K562 (cell line): Measurements from ENCODE around the gene WNT2. TPM values are rescaled to one million over a fixed set of nuclear protein-coding genes. Genes with fewer than 3 reads are reported as not detected.

ENCODE experiments used
- BCL6 ChIP-seq: fragments of 250-450 bp; sonication (Bioruptor Pico); IDR thresholded peaks from 2 replicates; pipeline ENCODE4 v1.4.0; 2020
- FOXJ2 ChIP-seq: fragments of 200-800 bp; sonication (Bioruptor generic); IDR thresholded peaks from 2 replicates; pipeline ENCODE4 v1.6.1; 2016; ENCODE audit warnings: missing genetic modification characterization, missing compliant biosample characterization
- FOXJ3 ChIP-seq: sonication (generic); formaldehyde crosslinking; IDR thresholded peaks from 2 replicates; pipeline ENCODE4 v1.4.0; 2020; ENCODE audit warnings: mild to moderate bottlenecking, missing genetic modification reagents
- KDM5B ChIP-seq: fragments of 200-600 bp; sonication (generic); IDR thresholded peaks from 2 replicates; pipeline ENCODE4 v1.6.1; 2012; ENCODE audit warnings: low read depth, mild to moderate bottlenecking, moderate library complexity, low read length, control low read depth, inconsistent platforms; ENCODE audit not compliant: insufficient replicate concordance
- MAFG ChIP-seq: fragments of 450-650 bp; conservative IDR thresholded peaks from 2 replicates; pipeline ENCODE4 v1.6.1; 2016; ENCODE audit warnings: missing genetic modification characterization, missing compliant biosample characterization
- RFX5 ChIP-seq: IDR thresholded peaks from 2 replicates; pipeline ENCODE4 v1.6.1; 2011; ENCODE audit warnings: low read depth, mild to moderate bottlenecking, improper control_type of control experiment, low read length
- SAFB ChIP-seq: fragments of 200-400 bp; formaldehyde crosslinking; IDR thresholded peaks from 2 replicates; pipeline ENCODE4 v1.6.1; 2017; ENCODE audit warnings: low read depth, low read length, borderline replicate concordance
- STAG1 ChIP-seq: sonication (generic); formaldehyde crosslinking; IDR thresholded peaks from 2 replicates; pipeline ENCODE4 v1.5.0; 2020; ENCODE audit warnings: missing genetic modification reagents, borderline replicate concordance
- TARDBP ChIP-seq: fragments of 450-650 bp; IDR thresholded peaks from 2 replicates; pipeline ENCODE4 v1.6.1; 2016
- ZBTB7A ChIP-seq: IDR thresholded peaks from 2 replicates; pipeline ENCODE4 v1.6.1; 2011; ENCODE audit warnings: low read depth, mild to moderate bottlenecking, low read length, moderate library complexity, borderline replicate concordance; ENCODE audit not compliant: control insufficient read depth
- ZNF444 ChIP-seq: fragments of 250-450 bp; sonication (Bioruptor Pico); IDR thresholded peaks from 2 replicates; pipeline ENCODE4 v1.4.0; 2020; ENCODE audit warnings: mild to moderate bottlenecking, moderate library complexity
- ZNF57 ChIP-seq: fragments of 450-650 bp; formaldehyde crosslinking; IDR thresholded peaks from 2 replicates; pipeline ENCODE4 v1.4.0; 2020; ENCODE audit warnings: mild to moderate bottlenecking, moderate library complexity
- ZNF695 ChIP-seq: fragments of 450-650 bp; formaldehyde crosslinking; IDR thresholded peaks from 2 replicates; pipeline ENCODE4 v1.4.0; 2020; ENCODE audit warnings: mild to moderate bottlenecking, moderate library complexity
- polyA plus RNA-seq, 8 experiments: library from polyadenylated mRNA; depleted of rRNA in 4 of 8; stranded (reverse) in 5 of 8; unstranded in 3 of 8; fragments of >200 nt; fragmentation: Nextera tagmentation in 2 of 8; fragmentation: Illumina TruSeq in 1 of 8; extraction: Ambion mirVana in 2 of 8; extraction: Trizol in 1 of 8; gene quantifications; 2 replicates each; pipeline versions ENCODE4 v1.2.1 to v1.2.3, GENCODE V29; 2011 to 2014; ENCODE audit warnings: inconsistent platforms in 1 of 8, missing spikeins in 1 of 8
- total RNA-seq, 7 experiments: library from RNA; depleted of rRNA in 6 of 7; stranded (reverse); fragments of >200 nt in 6 of 7; fragmentation: Illumina TruSeq in 2 of 7; extraction: Trizol in 2 of 7; gene quantifications; 2 replicates each; pipeline versions ENCODE4 v1.2.1 to v1.2.3, GENCODE V29; 2011 to 2021; ENCODE audit warnings: low replicate concordance in 1 of 7
- TF ChIP-seq, protein P1 (sequence below): fragments of 450-650 bp; IDR thresholded peaks from 2 replicates; pipeline ENCODE4 v1.6.1; 2017; ENCODE audit warnings: antibody characterized with exemption
- TF ChIP-seq, protein P2 (sequence below): fragments of 450-650 bp; IDR thresholded peaks from 2 replicates; pipeline ENCODE4 v1.6.1; 2016
- TF ChIP-seq, protein P3 (sequence below): sonication (generic); formaldehyde crosslinking; IDR thresholded peaks from 2 replicates; pipeline ENCODE4 v1.8.1; 2023; ENCODE audit warnings: mild to moderate bottlenecking, missing genetic modification reagents
- TF ChIP-seq, protein P4 (sequence below): fragments of 450-650 bp; formaldehyde crosslinking; IDR thresholded peaks from 2 replicates; pipeline ENCODE4 v1.4.0; 2020; ENCODE audit warnings: mild to moderate bottlenecking, moderate library complexity

WNT2 gene
- total and polyA plus RNA-seq, 9 of the 15 experiments (the other 6 are each of a cell fraction or from before 2014, with no cell fraction given): 0.04 TPM; not detected in 8

DNA sequence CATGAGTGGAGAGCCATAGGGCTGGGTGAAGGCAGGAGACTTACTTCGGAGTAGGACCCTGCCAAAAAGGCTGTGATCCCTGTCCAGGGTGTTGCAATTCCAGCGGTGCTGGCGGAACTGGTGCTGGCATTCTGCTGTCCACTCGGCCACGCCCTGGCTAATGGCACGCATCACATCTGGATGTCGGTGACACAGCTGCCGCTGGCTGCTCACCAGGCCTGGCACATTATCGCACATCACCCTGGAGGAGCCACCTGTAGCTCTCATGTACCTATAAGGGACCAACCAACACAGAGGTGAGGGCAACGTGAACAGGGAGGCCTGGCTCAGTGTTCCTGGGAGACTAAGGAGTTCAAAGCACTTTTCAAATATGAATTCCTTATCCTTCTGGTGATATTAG, 2.3 kb downstream of the WNT2 start (continued):
- TF ChIP-seq, protein P1, sequence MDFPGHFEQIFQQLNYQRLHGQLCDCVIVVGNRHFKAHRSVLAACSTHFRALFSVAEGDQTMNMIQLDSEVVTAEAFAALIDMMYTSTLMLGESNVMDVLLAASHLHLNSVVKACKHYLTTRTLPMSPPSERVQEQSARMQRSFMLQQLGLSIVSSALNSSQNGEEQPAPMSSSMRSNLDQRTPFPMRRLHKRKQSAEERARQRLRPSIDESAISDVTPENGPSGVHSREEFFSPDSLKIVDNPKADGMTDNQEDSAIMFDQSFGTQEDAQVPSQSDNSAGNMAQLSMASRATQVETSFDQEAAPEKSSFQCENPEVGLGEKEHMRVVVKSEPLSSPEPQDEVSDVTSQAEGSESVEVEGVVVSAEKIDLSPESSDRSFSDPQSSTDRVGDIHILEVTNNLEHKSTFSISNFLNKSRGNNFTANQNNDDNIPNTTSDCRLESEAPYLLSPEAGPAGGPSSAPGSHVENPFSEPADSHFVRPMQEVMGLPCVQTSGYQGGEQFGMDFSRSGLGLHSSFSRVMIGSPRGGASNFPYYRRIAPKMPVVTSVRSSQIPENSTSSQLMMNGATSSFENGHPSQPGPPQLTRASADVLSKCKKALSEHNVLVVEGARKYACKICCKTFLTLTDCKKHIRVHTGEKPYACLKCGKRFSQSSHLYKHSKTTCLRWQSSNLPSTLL: no peak
- TF ChIP-seq ZNF444 (no peak), FOXJ3 (CRISPR knock-in tag) (no peak), STAG1 (CRISPR knock-in tag) (no peak), ZNF695 (CRISPR knock-in tag) (no peak), FOXJ2 (tag) (no peak), RFX5 (no peak), ZNF57 (no peak), MAFG (tag) (no peak), ZBTB7A (no peak), SAFB (no peak), KDM5B (no peak), BCL6 (CRISPR knock-in tag) (no peak), TARDBP (no peak)
- TF ChIP-seq, protein P2, sequence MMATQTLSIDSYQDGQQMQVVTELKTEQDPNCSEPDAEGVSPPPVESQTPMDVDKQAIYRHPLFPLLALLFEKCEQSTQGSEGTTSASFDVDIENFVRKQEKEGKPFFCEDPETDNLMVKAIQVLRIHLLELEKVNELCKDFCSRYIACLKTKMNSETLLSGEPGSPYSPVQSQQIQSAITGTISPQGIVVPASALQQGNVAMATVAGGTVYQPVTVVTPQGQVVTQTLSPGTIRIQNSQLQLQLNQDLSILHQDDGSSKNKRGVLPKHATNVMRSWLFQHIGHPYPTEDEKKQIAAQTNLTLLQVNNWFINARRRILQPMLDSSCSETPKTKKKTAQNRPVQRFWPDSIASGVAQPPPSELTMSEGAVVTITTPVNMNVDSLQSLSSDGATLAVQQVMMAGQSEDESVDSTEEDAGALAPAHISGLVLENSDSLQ: no peak
- TF ChIP-seq, protein P3, sequence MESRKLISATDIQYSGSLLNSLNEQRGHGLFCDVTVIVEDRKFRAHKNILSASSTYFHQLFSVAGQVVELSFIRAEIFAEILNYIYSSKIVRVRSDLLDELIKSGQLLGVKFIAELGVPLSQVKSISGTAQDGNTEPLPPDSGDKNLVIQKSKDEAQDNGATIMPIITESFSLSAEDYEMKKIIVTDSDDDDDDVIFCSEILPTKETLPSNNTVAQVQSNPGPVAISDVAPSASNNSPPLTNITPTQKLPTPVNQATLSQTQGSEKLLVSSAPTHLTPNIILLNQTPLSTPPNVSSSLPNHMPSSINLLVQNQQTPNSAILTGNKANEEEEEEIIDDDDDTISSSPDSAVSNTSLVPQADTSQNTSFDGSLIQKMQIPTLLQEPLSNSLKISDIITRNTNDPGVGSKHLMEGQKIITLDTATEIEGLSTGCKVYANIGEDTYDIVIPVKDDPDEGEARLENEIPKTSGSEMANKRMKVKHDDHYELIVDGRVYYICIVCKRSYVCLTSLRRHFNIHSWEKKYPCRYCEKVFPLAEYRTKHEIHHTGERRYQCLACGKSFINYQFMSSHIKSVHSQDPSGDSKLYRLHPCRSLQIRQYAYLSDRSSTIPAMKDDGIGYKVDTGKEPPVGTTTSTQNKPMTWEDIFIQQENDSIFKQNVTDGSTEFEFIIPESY (CRISPR knock-in tag): no peak
- TF ChIP-seq, protein P4, sequence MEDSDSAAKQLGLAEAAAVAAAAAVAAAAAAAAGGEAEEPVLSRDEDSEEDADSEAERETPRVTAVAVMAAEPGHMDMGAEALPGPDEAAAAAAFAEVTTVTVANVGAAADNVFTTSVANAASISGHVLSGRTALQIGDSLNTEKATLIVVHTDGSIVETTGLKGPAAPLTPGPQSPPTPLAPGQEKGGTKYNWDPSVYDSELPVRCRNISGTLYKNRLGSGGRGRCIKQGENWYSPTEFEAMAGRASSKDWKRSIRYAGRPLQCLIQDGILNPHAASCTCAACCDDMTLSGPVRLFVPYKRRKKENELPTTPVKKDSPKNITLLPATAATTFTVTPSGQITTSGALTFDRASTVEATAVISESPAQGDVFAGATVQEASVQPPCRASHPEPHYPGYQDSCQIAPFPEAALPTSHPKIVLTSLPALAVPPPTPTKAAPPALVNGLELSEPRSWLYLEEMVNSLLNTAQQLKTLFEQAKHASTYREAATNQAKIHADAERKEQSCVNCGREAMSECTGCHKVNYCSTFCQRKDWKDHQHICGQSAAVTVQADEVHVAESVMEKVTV: no peak
